H1 (cell line): ENCODE data around the gene CHST8. TPM values are rescaled to one million over a fixed set of nuclear protein-coding genes. Genes with fewer than 3 reads are reported as not detected.

ENCODE experiments used
- CTCF ChIA-PET: fragments of 300-600 bp; sonication (Branson Sonifier 250); formaldehyde crosslinking; loops from one replicate; lab custom pipeline; 2021; ENCODE audit not compliant: partially characterized antibody; lab: Charles Lee
- POLR2A ChIA-PET: fragments of 300-600 bp; sonication (Branson Sonifier 250); formaldehyde crosslinking; loops from one replicate; lab custom pipeline; 2021; ENCODE audit warnings: inconsistent platforms; ENCODE audit not compliant: partially characterized antibody; lab: Charles Lee
- DNase-seq, 2 experiments: peaks; one replicate each; pipeline versions ENCODE4 v3.0.0 to v3.0.0-alpha.2; 2010 to 2022; ENCODE audit warnings: low spot score in 2 of 2, low read depth in 1 of 2, mixed read lengths in 1 of 2
- FAIRE-seq: peaks from 2 replicates; lab custom pipeline; 2011; peaks lifted over from hg19 to GRCh38; lab: Jason Lieb, UNC
- H2AFZ ChIP-seq: 2 replicates; pipeline ENCODE4 v1.8.1; 2012; ENCODE audit warnings: low read length, inconsistent platforms
- H2AK5ac ChIP-seq: 2 replicates; pipeline ENCODE4 v1.6.1; 2013; ENCODE audit warnings: low read depth, low read length
- H2BK120ac ChIP-seq: replicated peaks from 2 replicates; pipeline ENCODE3; 2013; ENCODE audit warnings: low read depth, low read length, inconsistent platforms
- H2BK12ac ChIP-seq: 2 replicates; pipeline ENCODE4 v1.6.1; 2013; ENCODE audit warnings: low read depth, low read length
- H2BK15ac ChIP-seq: 2 replicates; pipeline ENCODE4 v1.6.1; 2013; ENCODE audit warnings: low read length
- H2BK20ac ChIP-seq: 2 replicates; pipeline ENCODE4 v1.6.1; 2013; ENCODE audit warnings: low read length
- H2BK5ac ChIP-seq: 2 replicates; pipeline ENCODE4 v1.6.1; 2013; ENCODE audit warnings: low read depth, low read length
- H3K14ac ChIP-seq: 2 replicates; pipeline ENCODE4 v1.6.1; 2013; ENCODE audit warnings: inconsistent platforms; ENCODE audit not compliant: insufficient read length
- H3K18ac ChIP-seq: 2 replicates; pipeline ENCODE4 v1.6.1; 2013; ENCODE audit warnings: low read length; ENCODE audit errors: extremely low read depth
- H3K23ac ChIP-seq: 2 replicates; pipeline ENCODE4 v1.6.1; 2013; ENCODE audit warnings: inconsistent platforms; ENCODE audit not compliant: insufficient read length
- H3K23me2 ChIP-seq: 2 replicates; pipeline ENCODE4 v1.6.1; 2013; ENCODE audit warnings: low read depth, low read length
- H3K27ac ChIP-seq: 2 replicates; pipeline ENCODE4 v1.6.1; 2011; ENCODE audit warnings: low read depth, low read length, inconsistent platforms
- H3K27me3 ChIP-seq, 4 experiments: replicated peaks in 1 of 4; 1 replicate in 1 of 4; 2 replicates in 3 of 4; pipeline versions ENCODE4 v1.6.1 to v1.8.1; 2011 to 2013; ENCODE audit warnings: low read length in 3 of 4, mild to moderate bottlenecking in 3 of 4, inconsistent platforms in 2 of 4, mixed read lengths in 2 of 4, moderate library complexity in 1 of 4; ENCODE audit not compliant: control insufficient read depth in 3 of 4, insufficient read depth in 3 of 4; ENCODE audit errors: extremely low read depth in 1 of 4
- H3K36me3 ChIP-seq, 4 experiments: 2 replicates each; pipeline versions ENCODE4 v1.6.1 to v1.8.1; 2011 to 2013; ENCODE audit warnings: mild to moderate bottlenecking in 4 of 4, low read length in 3 of 4, moderate library complexity in 2 of 4, control low read depth in 1 of 4, inconsistent platforms in 1 of 4; ENCODE audit not compliant: insufficient read depth in 4 of 4, control insufficient read depth in 2 of 4
- H3K4ac ChIP-seq: replicated peaks from 2 replicates; pipeline ENCODE3; 2013; ENCODE audit warnings: low read length, low read depth, mixed read lengths, inconsistent platforms; ENCODE audit not compliant: insufficient read length
- H3K4me1 ChIP-seq, 4 experiments: replicated peaks in 1 of 4; 1 replicate in 1 of 4; 2 replicates in 3 of 4; pipeline versions ENCODE4 v1.6.1 to v1.8.1; 2011 to 2013; ENCODE audit warnings: low read length in 3 of 4, inconsistent platforms in 2 of 4, mixed read lengths in 1 of 4; ENCODE audit not compliant: insufficient read depth in 4 of 4, control insufficient read depth in 3 of 4
- H3K4me2 ChIP-seq, 2 experiments: 2 replicates each; pipeline versions ENCODE4 v1.6.1 to v1.8.1; 2011 to 2013; ENCODE audit warnings: low read depth in 2 of 2, low read length in 2 of 2, control low read depth in 1 of 2, inconsistent platforms in 1 of 2, mild to moderate bottlenecking in 1 of 2; ENCODE audit not compliant: insufficient read depth in 1 of 2
- H3K4me3 ChIP-seq, 4 experiments: fragments of 200-600, 300-600 bp in 1 of 4; sonication (generic), shearing (Covaris generic), sonication (Bioruptor Twin) in 1 of 4; 2 replicates each; pipeline versions ENCODE4 v1.5.1 to v1.8.1; 2011 to 2016; ENCODE audit warnings: low read length in 4 of 4, low read depth in 3 of 4, control low read depth in 2 of 4, inconsistent platforms in 2 of 4, mild to moderate bottlenecking in 2 of 4, mixed read lengths in 1 of 4, moderate library complexity in 1 of 4; ENCODE audit not compliant: insufficient read depth in 2 of 4; ENCODE audit errors: extremely low read depth in 1 of 4
- H3K56ac ChIP-seq: replicated peaks from 2 replicates; pipeline ENCODE3; 2013; ENCODE audit warnings: low read depth, mild to moderate bottlenecking, mixed read lengths, low read length, inconsistent platforms; ENCODE audit not compliant: insufficient read length
- H3K79me1 ChIP-seq: 2 replicates; pipeline ENCODE4 v1.6.1; 2013; ENCODE audit warnings: low read depth, low read length, control low read depth
- H3K79me2 ChIP-seq, 2 experiments: 2 replicates each; pipeline versions ENCODE4 v1.6.1 to v1.8.1; 2012 to 2013; ENCODE audit warnings: low read length in 2 of 2, mild to moderate bottlenecking in 2 of 2, inconsistent platforms in 1 of 2; ENCODE audit not compliant: insufficient read depth in 2 of 2, control insufficient read depth in 1 of 2
- H3K9ac ChIP-seq, 4 experiments: replicated peaks in 1 of 4; 1 replicate in 1 of 4; 2 replicates in 3 of 4; pipeline versions ENCODE4 v1.6.1 to v1.8.1; 2011 to 2013; ENCODE audit warnings: low read depth in 3 of 4, low read length in 3 of 4, control low read depth in 2 of 4, mild to moderate bottlenecking in 2 of 4, moderate library complexity in 2 of 4, inconsistent platforms in 1 of 4; ENCODE audit errors: extremely low read depth in 1 of 4
- H3K9me3 ChIP-seq, 2 experiments: 2 replicates each; pipeline versions ENCODE4 v1.6.1 to v1.8.1; 2012 to 2013; ENCODE audit warnings: mild to moderate bottlenecking in 2 of 2, moderate library complexity in 2 of 2, control low read depth in 1 of 2, inconsistent platforms in 1 of 2, low read depth in 1 of 2, low read length in 1 of 2, mixed read lengths in 1 of 2; ENCODE audit not compliant: insufficient read depth in 2 of 2
- H4K20me1 ChIP-seq, 2 experiments: replicated peaks in 1 of 2; 2 replicates each; pipeline versions ENCODE3 to v1.8.1; 2011 to 2013; ENCODE audit warnings: inconsistent platforms in 2 of 2, low read length in 2 of 2, mild to moderate bottlenecking in 1 of 2; ENCODE audit not compliant: insufficient read depth in 2 of 2, control insufficient read depth in 1 of 2
- H4K5ac ChIP-seq: 2 replicates; pipeline ENCODE4 v1.6.1; 2013; ENCODE audit warnings: low read length, low read depth, mixed read lengths, inconsistent platforms; ENCODE audit not compliant: insufficient read length
- H4K8ac ChIP-seq: 2 replicates; pipeline ENCODE4 v1.8.0; 2013; ENCODE audit warnings: mild to moderate bottlenecking, moderate library complexity, low read length, inconsistent platforms; ENCODE audit not compliant: insufficient read depth; ENCODE audit errors: extremely low read depth
- H4K91ac ChIP-seq: replicated peaks from 2 replicates; pipeline ENCODE3; 2013; ENCODE audit warnings: low read length, mixed read lengths, inconsistent platforms; ENCODE audit not compliant: insufficient read length
- ASH2L ChIP-seq: fragments of 200-600, 300-600 bp; sonication (generic); IDR thresholded peaks from one replicate; pipeline ENCODE4 v1.7.1; 2017; ENCODE audit warnings: low read length
- BACH1 ChIP-seq: IDR thresholded peaks from 2 replicates; pipeline ENCODE4 v1.6.1; 2012; ENCODE audit warnings: low read length, improper control_type of control experiment
- CHD1 ChIP-seq: IDR thresholded peaks from 2 replicates; pipeline ENCODE4 v1.6.1; 2012; ENCODE audit warnings: low read depth, low read length, improper control_type of control experiment
- CREB1 ChIP-seq: IDR thresholded peaks from 2 replicates; pipeline ENCODE4 v1.6.1; 2012; ENCODE audit warnings: inconsistent platforms
- EGR1 ChIP-seq: IDR thresholded peaks from 2 replicates; pipeline ENCODE4 v1.6.1; 2011; ENCODE audit warnings: low read depth, low read length, borderline replicate concordance
- FOSL1 ChIP-seq: IDR thresholded peaks from 2 replicates; pipeline ENCODE4 v1.6.1; 2011; ENCODE audit warnings: mild to moderate bottlenecking, low read depth, low read length, moderate library complexity; ENCODE audit not compliant: insufficient read depth
- SIRT6 ChIP-seq: IDR thresholded peaks from one replicate; pipeline ENCODE4 v1.7.1; 2012; ENCODE audit warnings: low read length, inconsistent platforms
- WGBS, 2 experiments: shearing (Covaris generic) in 1 of 2; methylation state at CpG; one replicate each; pipeline versions ENCODE4 v1.1.6 to v1.1.7; 2013 to 2015; ENCODE audit warnings: low lambda C conversion rate in 2 of 2, mixed read lengths in 2 of 2, inconsistent platforms in 1 of 2, low coverage in 1 of 2, missing lambda C conversion rate in 1 of 2; ENCODE audit not compliant: insufficient replicate concordance in 2 of 2, insufficient coverage in 1 of 2, insufficient read length in 1 of 2; ENCODE audit errors: extremely low coverage in 1 of 2, missing lambda C conversion rate in 1 of 2; 5-methylcytosine and 5-hydroxymethylcytosine counted together
- polyA plus RNA-seq, 7 experiments: library from polyadenylated mRNA; depleted of rRNA in 3 of 7; stranded (reverse) in 5 of 7; unstranded in 2 of 7; fragments of >200 nt in 5 of 7; fragments of 200-250 nt in 2 of 7; gene quantifications; 1 replicate in 5 of 7; 2 replicates in 1 of 7; 4 replicates in 1 of 7; pipeline versions ENCODE4 v1.2.1 to v1.2.3, GENCODE V29; 2011 to 2013; ENCODE audit warnings: missing spikeins in 2 of 7, mixed read lengths in 2 of 7
- total RNA-seq: library from RNA; stranded (reverse); fragmentation: NEBNext Ultra II Directional; extraction: Animal tissue kit (Norgen Biotek cat#: 25700); gene quantifications from 2 replicates; pipeline ENCODE4 v1.2.1, GENCODE V29; 2021

The CHST8 gene
- total and polyA plus RNA-seq, 2 of the 8 experiments (the other 6 are each of a cell fraction or from before 2014, with no cell fraction given): 10.8 to 28.2 TPM

- no peak for TF ChIP-seq SIRT6
- TF ChIP-seq BACH1: no peak
- no peak for TF ChIP-seq ASH2L
- TF ChIP-seq CHD1: no peak
- no peak for TF ChIP-seq CREB1
- no peak for TF ChIP-seq FOSL1
- no peak for TF ChIP-seq EGR1
- no peak overlapping the region for H3K27ac ChIP-seq
- no peak overlapping the region for H3K14ac ChIP-seq
- FAIRE-seq (no peak), DNase-seq (no peak)
- no peaks in the 10 kb centered on the region; a peak in 1 of 4 replicates for H3K79me2 ChIP-seq
- ChIA-PET CTCF (interaction anchor here (0.8 to 1.3 kb wide), 2 partner anchors 11 to 28 kb away, joined by 3 read pairs; no protein-coding TSS in a partner anchor), POLR2A (interaction anchor here (0.9 to 1.2 kb wide), 2 partner anchors 8 to 11 kb away, joined by 3 read pairs; no protein-coding TSS in a partner anchor)
- 93% methylated on average over 8 of the region's 8 CpGs; no CpG with 5 or more reads in 1 of the 2 experiments for WGBS, 2 experiments
- no peak overlapping the region for H3K56ac ChIP-seq
- H3K18ac ChIP-seq: no peak overlapping the region
- H2BK120ac ChIP-seq: no peak overlapping the region
- no peak overlapping the region for H3K4me2 ChIP-seq
- H3K4me1 ChIP-seq: no peaks in the 10 kb centered on the region
- no peak overlapping the region for H3K4me3 ChIP-seq
- H3K23me2 ChIP-seq: no peaks in the 10 kb centered on the region
- H3K23ac ChIP-seq: no peak overlapping the region
- no peak overlapping the region for H2BK20ac ChIP-seq
- no peak overlapping the region for H4K91ac ChIP-seq
- H4K8ac ChIP-seq: peak overlapping the region; percentile 51; the same call in 1 of the 2 replicates
- 0 out of 2 replicates have a peak overlapping the region, but pooled peaks have one; percentile 13 for H2AK5ac ChIP-seq
- no peak overlapping the region for H2AFZ ChIP-seq
- peaks cover 5 to 26% (median 18%) of the 10 kb centered on the region in 4 experiments; a peak in 6 of 8 replicates for H3K36me3 ChIP-seq
- H2BK12ac ChIP-seq: no peak overlapping the region
- H2BK15ac ChIP-seq: no peak overlapping the region
- H3K79me1 ChIP-seq: peaks cover 3% of the 10 kb centered on the region; the same call in 1 of the 2 replicates
- H3K27me3 ChIP-seq: no peaks in the 10 kb centered on the region
- H3K9ac ChIP-seq: no peak overlapping the region
- no peak overlapping the region for H3K4ac ChIP-seq
- H4K20me1 ChIP-seq: peaks cover 12 to 15% of the 10 kb centered on the region in 2 experiments
- H3K9me3 ChIP-seq: no peaks in the 10 kb centered on the region
- no peak overlapping the region for H4K5ac ChIP-seq
- no peak overlapping the region; the same call in 1 of the 2 replicates for H2BK5ac ChIP-seq
These were observed 184.7 kb downstream of the CHST8 start for GRCh38 chr19:33806434-33806881.
